H1 (cell line): ENCODE data around the gene KCNJ18. TPM values are rescaled to one million over a fixed set of nuclear protein-coding genes. Genes with fewer than 3 reads are reported as not detected.
"Not testable (repeated sequence)": the region's sequence is repeated elsewhere in the genome, so short reads cannot be mapped to it uniquely, and the experiment has no call there.

Experiments used
- CTCF ChIA-PET: fragments of 300-600 bp; sonication (Branson Sonifier 250); formaldehyde crosslinking; loops from one replicate; lab custom pipeline; 2021; ENCODE audit not compliant: partially characterized antibody; lab: Charles Lee
- POLR2A ChIA-PET: fragments of 300-600 bp; sonication (Branson Sonifier 250); formaldehyde crosslinking; loops from one replicate; lab custom pipeline; 2021; ENCODE audit warnings: inconsistent platforms; ENCODE audit not compliant: partially characterized antibody; lab: Charles Lee
- DNase-seq, 2 experiments: peaks; one replicate each; pipeline versions ENCODE4 v3.0.0 to v3.0.0-alpha.2; 2010 to 2022; ENCODE audit warnings: low spot score in 2 of 2, low read depth in 1 of 2, mixed read lengths in 1 of 2
- FAIRE-seq: peaks from 2 replicates; lab custom pipeline; 2011; peaks lifted over from hg19 to GRCh38; lab: Jason Lieb, UNC
- H2AFZ ChIP-seq: 2 replicates; pipeline ENCODE4 v1.8.1; 2012; ENCODE audit warnings: low read length, inconsistent platforms
- H2AK5ac ChIP-seq: 2 replicates; pipeline ENCODE4 v1.6.1; 2013; ENCODE audit warnings: low read depth, low read length
- H2BK120ac ChIP-seq: replicated peaks from 2 replicates; pipeline ENCODE3; 2013; ENCODE audit warnings: low read depth, low read length, inconsistent platforms
- H2BK12ac ChIP-seq: 2 replicates; pipeline ENCODE4 v1.6.1; 2013; ENCODE audit warnings: low read depth, low read length
- H2BK15ac ChIP-seq: 2 replicates; pipeline ENCODE4 v1.6.1; 2013; ENCODE audit warnings: low read length
- H2BK20ac ChIP-seq: 2 replicates; pipeline ENCODE4 v1.6.1; 2013; ENCODE audit warnings: low read length
- H2BK5ac ChIP-seq: 2 replicates; pipeline ENCODE4 v1.6.1; 2013; ENCODE audit warnings: low read depth, low read length
- H3K14ac ChIP-seq: 2 replicates; pipeline ENCODE4 v1.6.1; 2013; ENCODE audit warnings: inconsistent platforms; ENCODE audit not compliant: insufficient read length
- H3K18ac ChIP-seq: 2 replicates; pipeline ENCODE4 v1.6.1; 2013; ENCODE audit warnings: low read length; ENCODE audit errors: extremely low read depth
- H3K23ac ChIP-seq: 2 replicates; pipeline ENCODE4 v1.6.1; 2013; ENCODE audit warnings: inconsistent platforms; ENCODE audit not compliant: insufficient read length
- H3K23me2 ChIP-seq: 2 replicates; pipeline ENCODE4 v1.6.1; 2013; ENCODE audit warnings: low read depth, low read length
- H3K27ac ChIP-seq: 2 replicates; pipeline ENCODE4 v1.6.1; 2011; ENCODE audit warnings: low read depth, low read length, inconsistent platforms
- H3K27me3 ChIP-seq, 4 experiments: replicated peaks in 1 of 4; 1 replicate in 1 of 4; 2 replicates in 3 of 4; pipeline versions ENCODE4 v1.6.1 to v1.8.1; 2011 to 2013; ENCODE audit warnings: low read length in 3 of 4, mild to moderate bottlenecking in 3 of 4, inconsistent platforms in 2 of 4, mixed read lengths in 2 of 4, moderate library complexity in 1 of 4; ENCODE audit not compliant: control insufficient read depth in 3 of 4, insufficient read depth in 3 of 4; ENCODE audit errors: extremely low read depth in 1 of 4
- H3K36me3 ChIP-seq, 4 experiments: 2 replicates each; pipeline versions ENCODE4 v1.6.1 to v1.8.1; 2011 to 2013; ENCODE audit warnings: mild to moderate bottlenecking in 4 of 4, low read length in 3 of 4, moderate library complexity in 2 of 4, control low read depth in 1 of 4, inconsistent platforms in 1 of 4; ENCODE audit not compliant: insufficient read depth in 4 of 4, control insufficient read depth in 2 of 4
- H3K4ac ChIP-seq: replicated peaks from 2 replicates; pipeline ENCODE3; 2013; ENCODE audit warnings: low read length, low read depth, mixed read lengths, inconsistent platforms; ENCODE audit not compliant: insufficient read length
- H3K4me1 ChIP-seq, 4 experiments: replicated peaks in 1 of 4; 1 replicate in 1 of 4; 2 replicates in 3 of 4; pipeline versions ENCODE4 v1.6.1 to v1.8.1; 2011 to 2013; ENCODE audit warnings: low read length in 3 of 4, inconsistent platforms in 2 of 4, mixed read lengths in 1 of 4; ENCODE audit not compliant: insufficient read depth in 4 of 4, control insufficient read depth in 3 of 4
- H3K4me2 ChIP-seq, 2 experiments: 2 replicates each; pipeline versions ENCODE4 v1.6.1 to v1.8.1; 2011 to 2013; ENCODE audit warnings: low read depth in 2 of 2, low read length in 2 of 2, control low read depth in 1 of 2, inconsistent platforms in 1 of 2, mild to moderate bottlenecking in 1 of 2; ENCODE audit not compliant: insufficient read depth in 1 of 2
- H3K4me3 ChIP-seq, 4 experiments: fragments of 200-600, 300-600 bp in 1 of 4; sonication (generic), shearing (Covaris generic), sonication (Bioruptor Twin) in 1 of 4; 2 replicates each; pipeline versions ENCODE4 v1.5.1 to v1.8.1; 2011 to 2016; ENCODE audit warnings: low read length in 4 of 4, low read depth in 3 of 4, control low read depth in 2 of 4, inconsistent platforms in 2 of 4, mild to moderate bottlenecking in 2 of 4, mixed read lengths in 1 of 4, moderate library complexity in 1 of 4; ENCODE audit not compliant: insufficient read depth in 2 of 4; ENCODE audit errors: extremely low read depth in 1 of 4
- H3K56ac ChIP-seq: replicated peaks from 2 replicates; pipeline ENCODE3; 2013; ENCODE audit warnings: low read depth, mild to moderate bottlenecking, mixed read lengths, low read length, inconsistent platforms; ENCODE audit not compliant: insufficient read length
- H3K79me1 ChIP-seq: 2 replicates; pipeline ENCODE4 v1.6.1; 2013; ENCODE audit warnings: low read depth, low read length, control low read depth
- H3K79me2 ChIP-seq, 2 experiments: 2 replicates each; pipeline versions ENCODE4 v1.6.1 to v1.8.1; 2012 to 2013; ENCODE audit warnings: low read length in 2 of 2, mild to moderate bottlenecking in 2 of 2, inconsistent platforms in 1 of 2; ENCODE audit not compliant: insufficient read depth in 2 of 2, control insufficient read depth in 1 of 2
- H3K9ac ChIP-seq, 4 experiments: replicated peaks in 1 of 4; 1 replicate in 1 of 4; 2 replicates in 3 of 4; pipeline versions ENCODE4 v1.6.1 to v1.8.1; 2011 to 2013; ENCODE audit warnings: low read depth in 3 of 4, low read length in 3 of 4, control low read depth in 2 of 4, mild to moderate bottlenecking in 2 of 4, moderate library complexity in 2 of 4, inconsistent platforms in 1 of 4; ENCODE audit errors: extremely low read depth in 1 of 4
- H3K9me3 ChIP-seq, 2 experiments: 2 replicates each; pipeline versions ENCODE4 v1.6.1 to v1.8.1; 2012 to 2013; ENCODE audit warnings: mild to moderate bottlenecking in 2 of 2, moderate library complexity in 2 of 2, control low read depth in 1 of 2, inconsistent platforms in 1 of 2, low read depth in 1 of 2, low read length in 1 of 2, mixed read lengths in 1 of 2; ENCODE audit not compliant: insufficient read depth in 2 of 2
- H4K20me1 ChIP-seq, 2 experiments: replicated peaks in 1 of 2; 2 replicates each; pipeline versions ENCODE3 to v1.8.1; 2011 to 2013; ENCODE audit warnings: inconsistent platforms in 2 of 2, low read length in 2 of 2, mild to moderate bottlenecking in 1 of 2; ENCODE audit not compliant: insufficient read depth in 2 of 2, control insufficient read depth in 1 of 2
- H4K5ac ChIP-seq: 2 replicates; pipeline ENCODE4 v1.6.1; 2013; ENCODE audit warnings: low read length, low read depth, mixed read lengths, inconsistent platforms; ENCODE audit not compliant: insufficient read length
- H4K8ac ChIP-seq: 2 replicates; pipeline ENCODE4 v1.8.0; 2013; ENCODE audit warnings: mild to moderate bottlenecking, moderate library complexity, low read length, inconsistent platforms; ENCODE audit not compliant: insufficient read depth; ENCODE audit errors: extremely low read depth
- H4K91ac ChIP-seq: replicated peaks from 2 replicates; pipeline ENCODE3; 2013; ENCODE audit warnings: low read length, mixed read lengths, inconsistent platforms; ENCODE audit not compliant: insufficient read length
- WGBS, 2 experiments: shearing (Covaris generic) in 1 of 2; methylation state at CpG; one replicate each; pipeline versions ENCODE4 v1.1.6 to v1.1.7; 2013 to 2015; ENCODE audit warnings: low lambda C conversion rate in 2 of 2, mixed read lengths in 2 of 2, inconsistent platforms in 1 of 2, low coverage in 1 of 2, missing lambda C conversion rate in 1 of 2; ENCODE audit not compliant: insufficient replicate concordance in 2 of 2, insufficient coverage in 1 of 2, insufficient read length in 1 of 2; ENCODE audit errors: extremely low coverage in 1 of 2, missing lambda C conversion rate in 1 of 2; 5-methylcytosine and 5-hydroxymethylcytosine counted together
- polyA plus RNA-seq, 7 experiments: library from polyadenylated mRNA; depleted of rRNA in 3 of 7; stranded (reverse) in 5 of 7; unstranded in 2 of 7; fragments of >200 nt in 5 of 7; fragments of 200-250 nt in 2 of 7; gene quantifications; 1 replicate in 5 of 7; 2 replicates in 1 of 7; 4 replicates in 1 of 7; pipeline versions ENCODE4 v1.2.1 to v1.2.3, GENCODE V29; 2011 to 2013; ENCODE audit warnings: missing spikeins in 2 of 7, mixed read lengths in 2 of 7
- total RNA-seq: library from RNA; stranded (reverse); fragmentation: NEBNext Ultra II Directional; extraction: Animal tissue kit (Norgen Biotek cat#: 25700); gene quantifications from 2 replicates; pipeline ENCODE4 v1.2.1, GENCODE V29; 2021

Gene KCNJ18
- total and polyA plus RNA-seq, 2 of the 8 experiments (the other 6 are each of a cell fraction or from before 2014, with no cell fraction given), result not detected

DNA sequence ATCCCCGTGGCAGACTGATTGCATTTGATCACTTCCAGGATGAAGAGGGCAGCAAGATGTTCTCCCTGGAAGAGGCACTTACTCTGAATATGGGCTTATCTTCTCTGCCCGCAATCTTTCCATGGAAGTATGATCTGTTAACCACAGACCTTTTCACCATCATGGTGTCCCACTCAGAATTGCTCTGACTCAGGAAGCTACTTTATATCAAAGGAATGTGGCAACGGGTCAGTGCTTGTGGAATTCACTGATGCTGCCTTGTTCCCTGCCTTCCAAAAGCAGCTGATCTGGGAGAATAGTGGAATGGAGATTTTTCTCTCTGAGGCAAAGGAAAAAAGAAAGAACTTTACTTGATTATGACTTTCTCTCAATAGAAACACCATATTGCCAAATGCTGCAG is 23.6 kb downstream of the KCNJ18 start:
- H4K8ac ChIP-seq, H3K4me1 ChIP-seq, H4K20me1 ChIP-seq, H2BK15ac ChIP-seq, H2BK12ac ChIP-seq, H2AK5ac ChIP-seq, DNase-seq, CTCF ChIA-PET, H3K4me2 ChIP-seq, H3K18ac ChIP-seq, H3K27me3 ChIP-seq, H3K14ac ChIP-seq, H3K4ac ChIP-seq, H3K27ac ChIP-seq, H2BK5ac ChIP-seq, H2BK20ac ChIP-seq, H3K4me3 ChIP-seq, H2AFZ ChIP-seq, H2BK120ac ChIP-seq, H3K23me2 ChIP-seq, H3K79me1 ChIP-seq, POLR2A ChIA-PET, H3K23ac ChIP-seq, H4K5ac ChIP-seq, H3K9ac ChIP-seq, H3K79me2 ChIP-seq, H4K91ac ChIP-seq, FAIRE-seq, H3K56ac ChIP-seq, H3K36me3 ChIP-seq: not testable (repeated sequence)
- peaks cover 16 to 57% of the 10 kb centered on the region in 2 experiments for H3K9me3 ChIP-seq
- WGBS, 2 experiments, result 66% methylated on average over 2 of the region's 3 CpGs; no CpG with 5 or more reads in 1 of the 2 experiments

DNA sequence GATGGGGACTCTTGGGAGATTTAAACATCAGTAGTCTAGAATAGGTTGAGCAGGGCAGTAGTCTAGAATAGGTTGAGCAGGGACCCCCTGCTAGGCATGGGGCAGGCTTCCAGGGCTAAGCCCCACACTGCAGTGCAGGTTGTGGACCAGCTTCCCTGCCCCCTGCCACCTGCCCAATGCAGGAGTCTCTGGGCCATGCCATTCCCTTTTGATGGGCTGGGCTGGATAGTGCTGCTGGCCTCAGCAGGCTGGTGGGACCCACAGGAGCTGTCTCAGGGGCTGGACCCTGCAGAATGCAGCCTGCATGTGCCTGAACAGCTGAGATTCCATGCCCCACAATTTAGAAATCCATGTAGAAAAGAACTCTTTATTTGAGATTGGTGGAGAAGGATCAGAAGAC is 26.6 kb downstream of the KCNJ18 start:
- H3K4me2 ChIP-seq, H3K56ac ChIP-seq, H2BK15ac ChIP-seq, H3K27ac ChIP-seq, H2BK20ac ChIP-seq, H3K36me3 ChIP-seq, H4K5ac ChIP-seq, H3K4me1 ChIP-seq, H3K23me2 ChIP-seq, H3K23ac ChIP-seq, H2BK12ac ChIP-seq, H3K79me1 ChIP-seq, H4K20me1 ChIP-seq, H3K18ac ChIP-seq, H4K8ac ChIP-seq, CTCF ChIA-PET, H3K14ac ChIP-seq, H2AK5ac ChIP-seq, DNase-seq, H3K9ac ChIP-seq, H3K4me3 ChIP-seq, H2BK5ac ChIP-seq, H2AFZ ChIP-seq, H3K27me3 ChIP-seq, H3K79me2 ChIP-seq, H3K4ac ChIP-seq, H2BK120ac ChIP-seq, FAIRE-seq, H4K91ac ChIP-seq, POLR2A ChIA-PET: not testable (repeated sequence)
- H3K9me3 ChIP-seq, result peaks cover 8 to 60% of the 10 kb centered on the region in 2 experiments; a peak in 2 of 4 replicates
